ENCODE measurements around the gene HNRNPDL.

HNRNPDL gene

DNA sequence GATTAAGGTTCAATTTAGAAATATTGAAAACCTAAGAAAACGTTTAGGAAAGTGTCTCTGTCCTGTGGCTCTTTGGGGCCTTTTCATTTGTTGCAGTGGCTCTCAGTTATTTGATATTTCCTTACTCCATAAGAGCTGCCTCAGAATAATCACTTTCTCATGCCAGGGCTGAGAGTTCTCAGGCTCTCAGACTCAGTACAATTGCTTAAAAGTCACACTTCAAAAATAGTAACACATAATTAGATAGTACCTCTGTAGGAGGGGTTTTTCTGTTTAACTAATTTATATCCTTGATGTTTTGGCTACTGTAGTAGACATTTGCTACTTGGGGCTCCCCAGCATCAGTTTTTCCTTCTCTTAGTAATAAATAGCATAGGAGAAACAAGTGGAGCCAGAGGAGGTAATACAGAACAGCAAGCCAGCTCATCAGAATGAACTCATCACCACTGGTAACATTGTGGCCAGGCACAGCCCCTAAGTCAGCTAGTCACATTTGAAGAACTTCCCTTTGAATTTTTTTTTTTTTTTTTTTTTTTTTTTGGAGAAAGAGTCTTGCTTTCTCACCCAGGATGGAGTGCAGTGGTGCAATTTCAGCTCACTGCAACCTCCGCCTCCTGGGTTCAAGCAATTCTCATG, 48.5 kb downstream of the HNRNPDL start:
- no peak for DNase-seq

DNA sequence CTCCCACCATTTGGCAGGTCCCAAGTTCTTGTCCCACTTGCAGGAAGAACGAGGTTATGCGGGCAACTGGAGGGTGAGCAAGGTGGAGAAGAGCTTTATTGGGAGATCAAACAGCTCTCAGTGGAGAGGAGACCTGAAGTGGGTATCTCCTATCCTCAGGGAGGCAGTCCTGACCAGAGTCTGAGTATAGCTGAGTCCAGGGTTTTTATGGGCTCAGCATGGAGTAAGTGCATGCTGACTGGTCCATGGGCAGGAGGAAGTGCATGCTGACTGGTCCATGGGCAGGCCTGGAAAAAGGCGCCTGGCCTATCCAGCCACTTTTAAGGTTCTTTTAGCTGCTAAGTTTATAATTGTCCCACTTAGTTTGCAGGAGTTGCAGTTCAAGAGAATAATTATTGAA, 49.0 kb downstream of the HNRNPDL start:
- no peak for DNase-seq

DNA sequence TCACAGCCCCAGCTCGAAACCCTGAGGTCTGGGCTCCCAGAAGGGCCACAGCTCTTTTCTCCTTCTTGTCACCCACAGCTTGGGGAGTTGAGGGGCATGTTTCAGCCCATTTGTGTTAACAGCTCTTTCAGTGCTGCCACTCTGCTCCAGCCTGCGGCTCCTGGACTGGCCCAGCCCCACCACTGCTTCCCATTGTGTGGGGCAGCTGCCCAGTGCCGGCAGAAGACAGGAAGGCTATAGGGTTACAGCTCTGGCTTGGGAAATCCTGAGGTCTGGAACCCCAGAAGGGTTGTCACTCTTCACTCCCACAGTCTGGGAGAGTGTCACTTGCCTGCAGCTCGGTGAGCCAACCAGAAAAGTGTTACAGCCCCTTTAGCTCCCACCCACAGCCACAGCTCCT, 49.4 kb downstream of the HNRNPDL start:
- DNase-seq: no peak

DNA sequence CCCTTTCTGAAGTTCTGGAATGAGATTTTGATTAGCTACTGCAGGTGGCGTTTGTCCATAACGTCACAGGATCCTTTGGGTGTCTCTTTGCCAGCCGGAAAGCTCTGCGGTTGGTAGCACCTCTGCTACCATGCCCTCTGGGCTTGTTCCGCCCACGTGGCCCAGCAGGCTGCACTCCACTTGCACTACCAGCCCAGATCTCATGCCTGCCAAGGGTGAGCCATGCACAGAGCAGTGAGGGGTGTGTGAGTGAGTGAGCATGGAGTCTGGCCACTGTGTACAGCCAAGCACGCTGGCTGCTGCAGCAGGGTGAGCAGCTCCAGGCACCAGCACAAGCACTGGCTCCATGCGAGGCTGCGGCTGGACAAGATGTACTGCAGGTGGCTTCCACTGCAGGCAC, 49.9 kb downstream of the HNRNPDL start:
- DNase-seq: no peak

- no peak for DNase-seq
These were observed 54.2 kb downstream of the HNRNPDL start for GRCh38 chr4:82376109-82376508.

- peak; percentile 92 for DNase-seq
These were observed 56.2 kb downstream of the HNRNPDL start, which contains the start of gene HNRNPD for GRCh38 chr4:82373816-82374625. Gene HNRNPD, minus strand, starts transcription at chr4:82373991. Its CDS starts 313 bp downstream, at chr4:82373678.

DNA sequence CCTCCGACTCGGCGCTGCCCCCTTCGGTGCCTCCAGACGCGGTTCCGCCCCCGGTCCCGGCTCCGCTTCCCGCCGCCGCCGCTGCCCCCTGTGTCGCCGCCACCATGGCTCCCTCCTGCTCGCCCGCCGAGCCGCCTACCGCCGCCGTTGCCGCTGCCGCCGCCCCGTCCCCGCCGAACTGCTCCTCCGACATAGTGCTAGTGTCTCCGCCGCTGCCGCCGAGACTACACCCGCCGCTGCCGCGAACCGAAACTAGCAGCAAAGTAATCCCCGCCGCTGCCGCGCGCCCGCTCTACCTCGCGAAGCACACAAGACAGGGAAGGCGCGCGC, 56.8 kb downstream of the HNRNPDL start:
- DNase-seq: no peak

Data from NK-92 treated with Interleukin-12 subunit alpha and Interleukin-12 subunit beta, amount 100 ng/mL, for 24 hours (cell line).